OCI-LY1 (cell line): ENCODE data around the gene CD74.

Experiments
- H2AFZ ChIP-seq: fragments of 200-600 bp; sonication (generic), shearing (Covaris generic); 2 replicates; pipeline ENCODE4 v1.6.0; 2014; ENCODE audit warnings: antibody characterized with exemption, mild to moderate bottlenecking, low read length
- H3F3A ChIP-seq: fragments of 200-600 bp; sonication (generic), shearing (Covaris generic); 2 replicates; pipeline ENCODE4 v1.6.0; 2014; ENCODE audit warnings: mild to moderate bottlenecking, antibody characterized with exemption, low read length, moderate library complexity; ENCODE audit not compliant: insufficient read depth
- H3K27ac ChIP-seq: fragments of 200-600 bp; sonication (generic); 2 replicates; pipeline ENCODE4 v1.5.1; 2014; ENCODE audit warnings: low read length, mixed run types, mild to moderate bottlenecking, low read depth; ENCODE audit not compliant: poor library complexity, severe bottlenecking
- H3K27me3 ChIP-seq: fragments of 200-600 bp; sonication (generic); 2 replicates; pipeline ENCODE4 v1.6.0; 2014; ENCODE audit warnings: antibody characterized with exemption, mild to moderate bottlenecking, low read length, moderate library complexity; ENCODE audit not compliant: insufficient read depth
- H3K36me3 ChIP-seq: fragments of 200-600 bp; sonication (generic); 2 replicates; pipeline ENCODE4 v1.6.1; 2014; ENCODE audit warnings: mild to moderate bottlenecking, antibody characterized with exemption, low read length, moderate library complexity, mixed read lengths; ENCODE audit not compliant: insufficient read depth
- H3K4me1 ChIP-seq: fragments of 200-600 bp; sonication (generic); 2 replicates; pipeline ENCODE4 v1.5.1; 2014; ENCODE audit warnings: mild to moderate bottlenecking, low read length, moderate library complexity; ENCODE audit not compliant: insufficient read depth, severe bottlenecking
- H3K4me2 ChIP-seq: fragments of 200-600 bp; sonication (generic), shearing (Covaris generic); 2 replicates; pipeline ENCODE4 v1.6.1; 2014; ENCODE audit warnings: low read length
- H3K4me3 ChIP-seq: fragments of 200-600 bp; sonication (generic); 2 replicates; pipeline ENCODE4 v1.5.1; 2014; ENCODE audit warnings: low read length, low read depth, mild to moderate bottlenecking, mixed read lengths; ENCODE audit not compliant: poor library complexity, severe bottlenecking
- H3K79me2 ChIP-seq: fragments of 200-600 bp; shearing (Covaris generic); 2 replicates; pipeline ENCODE4 v1.6.1; 2016; ENCODE audit warnings: mixed run types, low read length, mixed read lengths; ENCODE audit not compliant: insufficient read depth
- H3K9ac ChIP-seq: fragments of 200-600 bp; sonication (generic), shearing (Covaris generic); 2 replicates; pipeline ENCODE4 v1.6.1; 2014; ENCODE audit warnings: mild to moderate bottlenecking, low read length, mixed read lengths
- H3K9me2 ChIP-seq: fragments of 200-600 bp; sonication (generic), shearing (Covaris generic); 2 replicates; pipeline ENCODE4 v1.6.1; 2014; ENCODE audit warnings: low read depth, mild to moderate bottlenecking, low read length, mixed read lengths
- H3K9me3 ChIP-seq: fragments of 200-600 bp; shearing (Covaris generic); 2 replicates; pipeline ENCODE4 v1.6.1; 2014; ENCODE audit warnings: low read length, mixed read lengths
- H4K20me1 ChIP-seq: fragments of 200-600 bp; sonication (generic), shearing (Covaris generic); 2 replicates; pipeline ENCODE4 v1.6.0; 2016; ENCODE audit warnings: mild to moderate bottlenecking, low read length; ENCODE audit not compliant: insufficient read depth
- CTCF ChIP-seq: fragments of 200-600 bp; sonication (generic), shearing (Covaris generic); IDR thresholded peaks from 2 replicates; pipeline ENCODE4 v1.5.1; 2017; ENCODE audit warnings: mild to moderate bottlenecking, antibody characterized with exemption, low read length, moderate library complexity, mixed read lengths
- EZH2 ChIP-seq: fragments of 200-600 bp; sonication (generic), shearing (Covaris generic); IDR thresholded peaks from 2 replicates; pipeline ENCODE4 v1.8.0; 2017; ENCODE audit warnings: borderline replicate concordance, mixed run types, mild to moderate bottlenecking, antibody characterized with exemption, low read length, moderate library complexity, mixed read lengths

CD74 gene

DNA sequence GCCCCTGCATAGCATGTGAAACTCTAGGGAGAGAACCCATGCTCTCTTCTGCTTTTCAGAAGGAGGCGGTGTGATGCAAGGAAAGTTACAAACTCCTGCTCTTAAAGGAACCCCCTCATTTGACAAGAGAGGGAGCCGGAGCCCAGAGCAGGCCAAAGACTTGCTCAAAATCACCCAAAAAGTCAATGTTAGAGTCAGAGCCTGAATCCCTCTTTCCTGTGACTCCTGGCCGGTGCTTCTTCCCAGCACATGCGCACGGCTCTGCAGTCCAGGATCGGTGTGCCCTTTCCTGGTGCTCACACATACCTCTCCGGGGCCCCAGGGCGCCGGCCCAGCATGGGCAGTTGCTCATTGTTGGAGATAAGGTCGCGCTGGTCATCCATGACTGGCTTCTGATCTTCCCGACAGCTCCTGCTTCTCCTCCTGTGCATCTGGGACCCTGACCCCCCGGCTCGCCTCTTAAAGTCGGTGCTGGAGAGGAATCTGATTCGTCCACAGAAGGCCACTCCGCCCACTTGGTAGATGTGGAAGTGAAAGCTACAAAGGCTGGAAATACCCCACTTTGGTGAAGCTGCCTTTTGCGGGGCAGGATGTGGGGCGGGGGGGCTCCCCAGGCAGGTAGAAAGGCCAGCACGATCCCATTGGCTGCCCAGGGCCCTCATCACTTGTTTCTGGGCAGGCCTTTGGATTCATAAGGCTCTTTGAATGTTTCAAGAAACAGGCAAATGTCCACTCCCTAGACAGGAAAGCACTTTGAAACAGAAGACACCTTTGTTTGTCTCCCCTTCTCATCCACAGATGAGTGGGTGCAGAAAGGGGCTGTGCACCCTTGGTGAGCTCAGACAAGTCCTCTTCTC lies at the start of gene CD74:
Gene CD74, minus strand, starts transcription at position 592 of the 857 bp plus-strand sequence. Its CDS starts 161 bp downstream, at position 431.
- H2AFZ ChIP-seq: no peak within 1 kb of the TSS
- H3K9ac ChIP-seq: peak within 1 kb of the TSS; percentile 80
- peak within 1 kb of the TSS; percentile 91 for H3K4me2 ChIP-seq
- H3K79me2 ChIP-seq: peaks cover 7% of the 10 kb centered on the region; the same call in 1 of the 2 replicates
- no peaks in the 10 kb centered on the region for H3K9me3 ChIP-seq
- no peaks in the 10 kb centered on the region for H4K20me1 ChIP-seq
- H3K27me3 ChIP-seq: no peaks in the 10 kb centered on the region
- peak within 1 kb of the TSS; percentile 98 for H3K27ac ChIP-seq
- peak within 1 kb of the TSS; percentile 75 for H3K4me3 ChIP-seq
- peaks cover 64% of the 10 kb centered on the region for H3K4me1 ChIP-seq
- TF ChIP-seq EZH2 (no peak), CTCF (no peak)
- peaks cover 16% of the 10 kb centered on the region; the same call in 1 of the 2 replicates for H3K36me3 ChIP-seq
- peaks cover 17% of the 10 kb centered on the region for H3F3A ChIP-seq
- no peaks in the 10 kb centered on the region for H3K9me2 ChIP-seq

GRCh38 chr5:150461231-150461630 lies 48.5 kb upstream of the CD74 start:
- TF ChIP-seq CTCF: no peak
- no peak for TF ChIP-seq EZH2
- Histone ChIP-seq H3K4me1 (peaks cover 39% of the 10 kb centered on the region), H3K79me2 (no peaks in the 10 kb centered on the region), H4K20me1 (no peaks in the 10 kb centered on the region), H3K27me3 (no peaks in the 10 kb centered on the region), H3K4me2 (peak overlapping the region; percentile 25; the same call in 1 of the 2 replicates), H3K36me3 (no peaks in the 10 kb centered on the region), H3K27ac (peak overlapping the region; percentile 89), H3F3A (no peaks in the 10 kb centered on the region), H2AFZ (no peak overlapping the region), H3K9me2 (no peaks in the 10 kb centered on the region), H3K9me3 (no peaks in the 10 kb centered on the region), H3K9ac (peak overlapping the region; percentile 44), H3K4me3 (no peak overlapping the region)

GRCh38 chr5:150460781-150461180 lies 48.1 kb upstream of the CD74 start:
- Histone ChIP-seq H3K27ac (peak overlapping the region; percentile 89), H3K4me3 (no peak overlapping the region), H4K20me1 (no peaks in the 10 kb centered on the region), H3K9ac (peak overlapping the region; percentile 38), H2AFZ (no peak overlapping the region), H3K9me3 (no peaks in the 10 kb centered on the region), H3K9me2 (no peaks in the 10 kb centered on the region), H3K4me1 (peaks cover 39% of the 10 kb centered on the region), H3K79me2 (no peaks in the 10 kb centered on the region), H3F3A (no peaks in the 10 kb centered on the region), H3K27me3 (no peaks in the 10 kb centered on the region), H3K36me3 (no peaks in the 10 kb centered on the region), H3K4me2 (peak overlapping the region; percentile 25; the same call in 1 of the 2 replicates)
- TF ChIP-seq EZH2 (no peak), CTCF (no peak)
